Panc1 (cell line): ENCODE data around the gene EGR4.

Experiments
- POLR2AphosphoS5 ChIP-seq: IDR thresholded peaks from 2 replicates; pipeline ENCODE4 v1.6.1; 2012; ENCODE audit warnings: mild to moderate bottlenecking, low read depth, low read length, moderate library complexity
- SIN3A ChIP-seq: IDR thresholded peaks from 2 replicates; pipeline ENCODE4 v1.6.1; 2012; ENCODE audit warnings: low read depth, mild to moderate bottlenecking, low read length, moderate library complexity, borderline replicate concordance; ENCODE audit not compliant: insufficient read depth
- TCF7L2 ChIP-seq: IDR thresholded peaks from 2 replicates; pipeline ENCODE4 v1.6.1; 2011; ENCODE audit warnings: mild to moderate bottlenecking, low read depth, low read length, inconsistent platforms
- TF ChIP-seq, protein P1 (sequence below): fragments of 450-650 bp; IDR thresholded peaks from 2 replicates; pipeline ENCODE4 v1.5.1; 2017; ENCODE audit warnings: mild to moderate bottlenecking

DNA sequence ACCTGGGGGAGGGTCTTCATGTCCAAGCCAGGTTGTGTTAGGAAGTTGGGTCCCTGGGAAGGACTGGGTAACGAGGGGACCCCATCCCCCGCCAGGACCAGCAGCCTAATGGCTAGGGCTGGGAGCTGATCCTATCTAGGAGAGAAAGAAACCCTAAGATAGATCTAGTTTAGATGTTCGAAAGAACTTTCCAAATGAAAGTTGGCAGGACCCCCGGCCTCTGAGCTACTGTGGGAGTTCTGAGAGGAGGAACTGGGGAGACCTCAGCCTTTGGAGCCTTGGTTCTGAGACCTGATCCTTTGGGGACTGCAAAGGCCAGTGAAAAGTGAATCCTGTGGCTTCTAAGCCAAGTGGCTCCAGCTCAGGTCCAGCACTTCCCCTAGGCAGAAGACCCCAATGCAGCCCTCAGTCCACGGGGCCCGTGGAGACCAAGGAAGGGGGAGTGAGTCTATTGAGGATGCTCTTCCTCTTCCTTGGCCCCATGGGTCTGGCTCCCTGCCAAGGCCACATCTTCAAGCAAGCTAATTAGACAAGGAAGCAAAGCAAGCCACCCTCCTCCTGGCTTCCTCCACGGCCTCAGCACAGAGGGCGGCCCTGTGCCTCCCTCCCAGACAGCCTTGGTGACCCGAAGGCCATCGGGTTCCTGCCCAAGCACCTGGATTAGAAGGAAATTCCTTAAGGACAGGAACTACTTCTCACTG, 35.8 kb downstream of the EGR4 start:
- TF ChIP-seq, protein P1, sequence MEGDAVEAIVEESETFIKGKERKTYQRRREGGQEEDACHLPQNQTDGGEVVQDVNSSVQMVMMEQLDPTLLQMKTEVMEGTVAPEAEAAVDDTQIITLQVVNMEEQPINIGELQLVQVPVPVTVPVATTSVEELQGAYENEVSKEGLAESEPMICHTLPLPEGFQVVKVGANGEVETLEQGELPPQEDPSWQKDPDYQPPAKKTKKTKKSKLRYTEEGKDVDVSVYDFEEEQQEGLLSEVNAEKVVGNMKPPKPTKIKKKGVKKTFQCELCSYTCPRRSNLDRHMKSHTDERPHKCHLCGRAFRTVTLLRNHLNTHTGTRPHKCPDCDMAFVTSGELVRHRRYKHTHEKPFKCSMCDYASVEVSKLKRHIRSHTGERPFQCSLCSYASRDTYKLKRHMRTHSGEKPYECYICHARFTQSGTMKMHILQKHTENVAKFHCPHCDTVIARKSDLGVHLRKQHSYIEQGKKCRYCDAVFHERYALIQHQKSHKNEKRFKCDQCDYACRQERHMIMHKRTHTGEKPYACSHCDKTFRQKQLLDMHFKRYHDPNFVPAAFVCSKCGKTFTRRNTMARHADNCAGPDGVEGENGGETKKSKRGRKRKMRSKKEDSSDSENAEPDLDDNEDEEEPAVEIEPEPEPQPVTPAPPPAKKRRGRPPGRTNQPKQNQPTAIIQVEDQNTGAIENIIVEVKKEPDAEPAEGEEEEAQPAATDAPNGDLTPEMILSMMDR = no peak
- TF ChIP-seq POLR2AphosphoS5 (no peak), TCF7L2 (no peak), SIN3A (no peak)
